NCI-H187 treated with DMSO at 0.1 percent for 48 hours (cell line): Measurements from ENCODE around the gene NKIRAS2.
"Not testable (repeated sequence)": the region's sequence is repeated elsewhere in the genome, so short reads cannot be mapped to it uniquely, and the experiment has no call there.

Source experiments
- DNase-seq: peaks from one replicate; lab custom pipeline; 2025; lab: John Stamatoyannopoulos, UW

The NKIRAS2 gene

DNA sequence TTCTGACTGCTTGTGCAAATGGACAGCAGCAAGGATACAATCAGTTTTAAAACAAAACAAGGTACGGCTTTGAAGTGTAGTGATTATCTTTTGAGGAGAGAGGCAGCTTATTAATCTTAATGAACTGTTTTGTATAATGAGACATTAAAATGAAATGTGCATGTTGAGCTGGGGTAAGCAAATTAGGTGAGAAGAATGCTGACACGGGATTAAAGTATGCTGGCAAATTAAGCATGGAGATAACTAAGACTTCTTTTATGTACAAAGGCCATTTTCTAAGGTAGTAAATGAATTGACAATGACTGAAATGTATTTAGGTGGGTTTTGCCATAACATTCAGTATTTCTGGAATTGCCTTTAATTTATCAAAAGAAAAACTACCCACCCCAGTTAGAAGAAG lies 21.4 kb upstream of the NKIRAS2 start:
- no peak for DNase-seq

DNA sequence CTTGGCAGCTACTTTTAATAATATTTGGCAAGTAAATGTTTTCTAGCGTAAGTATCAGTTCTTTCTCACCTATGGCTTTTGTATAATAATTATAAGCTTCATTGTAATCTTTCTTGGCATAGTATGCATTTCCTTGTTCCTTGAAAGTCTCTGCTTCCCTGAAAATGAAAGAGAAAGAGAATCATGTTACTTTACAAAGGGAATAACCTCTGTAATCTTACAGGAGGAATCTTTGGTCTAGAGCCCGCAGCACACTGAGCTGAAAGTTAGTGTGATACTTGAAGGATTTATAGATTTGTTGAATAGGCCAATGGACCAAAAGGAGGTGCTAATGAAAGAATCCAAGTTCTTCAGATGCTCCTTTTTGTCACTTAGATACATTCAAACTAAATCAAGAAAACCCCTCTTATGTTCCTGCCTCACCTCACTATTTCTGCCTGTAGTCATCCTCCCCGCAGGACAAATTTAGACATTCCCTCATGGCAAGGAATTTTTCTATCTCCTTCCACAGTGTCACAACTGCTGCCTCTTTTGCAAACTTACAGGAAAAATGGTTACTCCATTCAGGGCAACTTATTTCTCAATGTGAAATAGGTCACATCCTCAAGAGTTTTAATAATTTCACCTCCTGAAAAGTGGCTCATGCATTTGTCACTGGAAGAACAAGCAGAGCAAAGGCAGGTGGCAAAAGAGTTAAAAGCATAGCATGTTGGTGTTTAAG lies 19.3 kb upstream of the NKIRAS2 start:
- no peak for DNase-seq

DNA sequence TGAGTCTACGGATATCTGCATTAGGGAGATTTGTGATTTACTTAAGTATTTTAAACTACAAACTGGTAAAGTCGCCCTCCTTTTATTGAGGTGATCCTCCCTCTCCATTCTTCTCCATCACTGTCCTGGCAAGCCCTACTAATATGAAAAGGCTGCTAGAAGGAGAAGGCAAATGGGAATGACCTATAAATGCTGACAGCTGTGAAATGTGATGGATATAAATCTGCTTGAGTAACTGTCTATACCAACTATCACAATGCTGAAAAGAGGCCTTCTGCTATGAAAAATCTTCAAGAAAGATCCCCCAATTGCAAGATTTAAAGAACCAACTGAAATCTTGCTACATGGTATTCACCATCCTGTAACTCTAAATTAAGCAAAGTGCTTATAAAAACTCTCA lies 18.2 kb upstream of the NKIRAS2 start:
- DNase-seq, result no peak

- DNase-seq, result no peak
Observed at GRCh38 chr17:42002175-42002791, 17.6 kb upstream of the NKIRAS2 start.

DNA sequence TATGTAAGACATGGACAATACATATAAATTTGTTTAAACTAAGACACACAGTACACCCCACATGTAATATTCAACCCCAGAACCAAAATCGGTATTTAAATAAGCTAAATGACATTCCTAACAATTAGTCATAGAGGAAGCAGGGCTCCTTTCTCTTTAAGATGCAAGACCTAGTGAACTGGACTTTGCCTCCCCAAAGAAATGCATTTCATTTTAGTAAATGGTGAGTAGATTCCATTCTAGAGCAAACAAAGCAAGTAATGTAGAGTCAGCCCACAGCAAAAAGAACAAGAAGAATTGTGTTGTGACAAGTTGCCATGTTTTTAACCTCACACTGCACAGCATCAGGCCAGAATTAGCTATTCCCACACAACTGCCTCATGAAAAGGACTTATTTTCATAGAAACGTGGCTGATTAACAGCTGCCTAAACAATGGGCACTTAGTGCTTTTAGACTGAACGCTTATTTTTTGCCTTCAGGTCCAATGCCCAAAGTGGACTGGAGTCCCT lies 17.0 kb upstream of the NKIRAS2 start:
- DNase-seq, result no peak

DNA sequence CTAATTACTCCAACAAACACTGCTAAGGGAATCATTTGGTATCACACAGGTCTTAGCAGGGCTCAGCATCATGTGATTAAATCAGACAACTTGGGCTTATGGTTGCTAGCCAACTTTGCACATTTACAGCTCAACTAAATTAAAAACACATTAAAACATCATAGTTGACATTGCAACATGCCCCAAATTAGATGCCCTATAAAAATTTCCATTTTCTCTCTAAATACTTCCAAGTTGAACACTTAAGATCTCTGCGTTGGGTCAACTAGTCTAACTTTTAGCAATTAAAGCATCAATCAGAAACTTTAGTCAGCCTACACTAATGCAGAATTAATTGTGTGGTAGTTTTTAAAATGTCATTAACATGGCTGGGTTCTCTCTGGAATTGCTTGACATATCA lies 14.7 kb upstream of the NKIRAS2 start:
- DNase-seq, result no peak

DNA sequence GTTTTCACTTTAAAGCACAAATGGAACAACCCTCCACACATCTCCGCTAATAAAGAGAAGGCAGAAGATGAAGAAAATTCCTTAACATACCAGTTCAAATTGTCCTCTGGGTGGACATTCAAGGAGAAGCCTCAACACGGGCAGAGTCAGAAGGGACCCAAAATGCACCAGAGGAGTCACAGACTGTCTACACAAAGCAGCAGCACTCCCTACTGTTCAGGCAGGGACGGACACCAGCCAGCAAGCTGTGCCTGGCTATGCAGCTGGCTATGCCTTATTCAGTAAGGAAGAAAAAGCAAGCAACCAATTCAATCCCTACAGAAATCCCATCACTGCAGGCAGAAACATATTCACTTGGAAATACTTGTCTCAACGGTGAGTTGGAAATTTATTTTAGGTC lies 10.7 kb upstream of the NKIRAS2 start:
- DNase-seq, result no peak

GRCh38 chr17:42010266-42010680 lies 9.6 kb upstream of the NKIRAS2 start:
- not testable (repeated sequence) for DNase-seq

GRCh38 chr17:42010898-42011516 lies 8.9 kb upstream of the NKIRAS2 start:
- DNase-seq, result no peak

DNA sequence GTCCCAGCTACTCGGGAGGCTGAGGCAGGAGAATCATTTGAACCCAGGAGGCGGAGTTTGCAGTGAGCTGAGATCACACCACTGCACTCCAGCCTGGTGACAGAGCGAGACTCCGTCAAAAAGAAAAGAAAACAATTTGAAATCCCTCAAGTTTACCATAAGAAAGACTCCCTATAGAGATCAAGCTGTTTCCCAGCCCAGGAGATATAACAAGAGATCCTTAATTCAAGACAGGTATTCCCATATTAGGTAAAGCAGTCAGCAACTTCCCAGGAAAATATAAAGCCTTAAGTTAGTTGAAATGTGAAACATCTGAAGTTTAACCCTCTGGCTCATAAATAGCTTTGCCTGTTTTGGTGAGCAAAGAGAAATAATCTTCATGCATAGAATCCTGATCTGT lies 7.5 kb upstream of the NKIRAS2 start:
- not testable (repeated sequence) for DNase-seq

DNA sequence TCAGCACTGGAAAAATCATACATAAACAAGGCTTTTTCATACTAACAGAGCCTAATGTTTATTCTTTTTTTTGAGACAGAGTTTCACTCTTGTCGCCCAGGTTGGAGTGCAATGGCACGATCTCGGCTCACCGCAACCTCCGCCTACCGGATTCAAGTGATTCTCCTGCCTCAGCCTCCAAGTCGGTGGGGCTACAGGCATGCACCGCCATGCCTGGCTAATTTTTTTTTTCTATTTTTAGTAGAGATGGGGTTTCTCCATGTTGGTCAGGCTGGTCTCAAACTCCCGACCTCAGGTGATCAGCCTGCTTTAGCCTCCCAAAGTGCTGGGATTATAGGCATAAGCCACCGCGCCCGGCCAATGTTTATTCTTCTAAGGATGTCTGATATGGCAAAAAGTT lies 6.2 kb upstream of the NKIRAS2 start:
- DNase-seq, result not testable (repeated sequence)

- DNase-seq, result no peak
Observed at GRCh38 chr17:42016411-42016831, 3.5 kb upstream of the NKIRAS2 start.

GRCh38 chr17:42016941-42017865 lies 2.7 kb upstream of the NKIRAS2 start, which contains the start of gene DNAJC7:
TSS of gene DNAJC7 (minus strand) at chr17:42017439. CDS start at chr17:42017416, 23 bp downstream.
- peak; percentile 77 for DNase-seq

DNA sequence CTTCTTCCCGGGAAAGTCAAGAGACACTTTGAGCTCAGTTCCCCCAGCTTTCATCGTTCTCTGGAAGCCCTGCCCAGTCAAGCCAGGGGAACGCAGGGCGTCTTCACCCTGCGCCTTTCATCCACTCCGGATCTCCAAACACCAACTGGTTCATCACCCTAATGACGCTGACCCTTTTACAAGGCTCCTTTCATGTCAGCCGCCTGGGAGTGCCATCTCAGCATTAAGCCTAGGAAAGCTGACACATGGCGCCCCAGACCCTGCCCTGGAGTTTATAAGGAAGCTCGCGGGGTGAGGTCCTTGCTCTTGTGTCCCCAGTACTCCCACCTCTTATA lies 2.1 kb upstream of the NKIRAS2 start:
- DNase-seq, result no peak

GRCh38 chr17:42018339-42018738 lies 1.6 kb upstream of the NKIRAS2 start:
- no peak for DNase-seq

DNA sequence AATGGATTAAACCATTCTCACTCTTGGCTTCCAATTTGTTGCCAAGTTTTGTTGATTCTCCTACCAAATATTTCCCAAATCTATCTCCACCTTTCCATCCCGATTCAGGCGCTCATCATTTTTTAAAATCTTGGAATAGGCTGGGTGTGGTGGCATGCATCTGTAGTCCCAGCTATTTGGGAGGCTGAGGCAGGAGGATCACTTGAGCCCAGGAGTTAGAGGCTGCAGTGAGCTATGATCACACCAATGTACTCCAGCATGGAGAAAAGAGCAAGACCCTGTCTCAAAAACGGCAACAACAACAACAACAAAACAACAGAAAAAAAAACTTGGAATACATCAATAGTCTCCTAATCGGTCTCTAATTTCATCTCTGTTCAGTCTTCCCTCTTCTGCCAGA lies 902 bp upstream of the NKIRAS2 start:
- no peak for DNase-seq

- not testable (repeated sequence) for DNase-seq
Observed at GRCh38 chr17:42020845-42021244, 955 bp downstream of the NKIRAS2 start.

GRCh38 chr17:42023524-42024349 lies 3.8 kb downstream of the NKIRAS2 start:
- DNase-seq, result no peak

GRCh38 chr17:42025191-42025579 lies 5.3 kb downstream of the NKIRAS2 start:
- no peak for DNase-seq

- DNase-seq, result no peak
Observed at GRCh38 chr17:42025936-42026335, 6.0 kb downstream of the NKIRAS2 start.
